Hepatocyte (in vitro differentiated cells): ENCODE measurements around the gene CCDC91.
"Not testable (repeated sequence)": the region's sequence is repeated elsewhere in the genome, so short reads cannot be mapped to it uniquely, and the experiment has no call there.

Experiments
- CTCF ChIP-seq: fragments of 200-600 bp; sonication (generic); IDR thresholded peaks from 2 replicates; pipeline ENCODE4 v1.5.1; 2016; ENCODE audit warnings: antibody characterized with exemption, mild to moderate bottlenecking; ENCODE audit not compliant: poor library complexity
- EZH2 ChIP-seq: fragments of 200-600 bp; sonication (generic); IDR thresholded peaks from 2 replicates; pipeline ENCODE4 v1.6.1; 2016; ENCODE audit warnings: antibody characterized with exemption, mild to moderate bottlenecking, borderline replicate concordance
- EZH2phosphoT487 ChIP-seq: fragments of 200-600 bp; sonication (generic); IDR thresholded peaks from one replicate; pipeline ENCODE4 v1.6.1; 2018; ENCODE audit warnings: antibody characterized with exemption, mild to moderate bottlenecking, low read depth, moderate library complexity; ENCODE audit not compliant: unreplicated experiment, severe bottlenecking

GRCh38 chr12:28201136-28201535 is 10.9 kb downstream of the CCDC91 start:
- TF ChIP-seq CTCF, EZH2, EZH2phosphoT487: not testable (repeated sequence)
